UCSD-AML1 (cell line): ENCODE data around the gene DNAJC27.
"Not testable (repeated sequence)": the region's sequence is repeated elsewhere in the genome, so short reads cannot be mapped to it uniquely, and the experiment has no call there.

ENCODE experiments used
- DNase-seq: peaks from one replicate; lab custom pipeline; 2025; ENCODE audit not compliant: unreplicated experiment; lab: John Stamatoyannopoulos, UW

DNAJC27 gene

DNA sequence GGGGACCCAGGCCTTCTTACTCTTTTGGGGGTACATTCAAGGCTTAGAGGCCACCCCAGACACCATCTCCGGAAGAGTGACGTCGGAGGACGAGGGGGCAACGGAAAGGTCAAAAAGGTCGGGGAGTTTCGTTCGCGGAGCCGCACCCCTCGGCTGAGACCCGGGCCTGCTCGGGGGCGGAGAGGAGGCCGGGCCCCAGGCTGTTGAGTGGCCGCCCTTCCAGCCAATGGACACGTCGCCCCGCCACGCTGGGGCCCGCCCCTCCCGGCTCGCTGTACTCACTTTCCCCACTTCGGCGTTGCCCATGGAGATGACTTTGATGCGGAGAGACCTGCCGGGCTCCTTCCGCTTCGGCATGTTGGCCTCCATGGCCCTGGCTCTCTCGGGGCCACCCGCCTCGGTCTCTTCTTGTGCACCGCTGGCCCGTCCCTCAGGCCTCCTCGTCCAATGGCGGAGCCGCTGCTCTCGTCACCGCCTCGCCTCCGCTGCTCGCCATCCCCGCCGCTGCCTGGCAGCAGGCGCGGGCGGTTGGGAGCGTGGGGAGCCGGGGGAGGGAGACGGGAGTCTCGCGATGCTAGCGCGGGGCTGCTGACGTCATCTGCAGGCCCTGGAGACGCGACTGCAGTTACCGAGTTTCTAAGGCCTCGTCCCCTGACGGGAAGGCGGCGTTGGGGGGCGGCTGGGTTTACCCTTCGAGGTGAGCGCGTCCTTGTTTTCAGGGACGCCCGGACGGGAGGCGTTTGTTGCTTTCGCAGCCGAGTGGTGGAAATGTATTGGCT is at the start of gene DNAJC27:
Gene DNAJC27, minus strand, starts transcription at position 420 of the 779 bp plus-strand sequence. Its CDS starts 51 bp downstream, at position 369.
- DNase-seq = peak; percentile 99

DNA sequence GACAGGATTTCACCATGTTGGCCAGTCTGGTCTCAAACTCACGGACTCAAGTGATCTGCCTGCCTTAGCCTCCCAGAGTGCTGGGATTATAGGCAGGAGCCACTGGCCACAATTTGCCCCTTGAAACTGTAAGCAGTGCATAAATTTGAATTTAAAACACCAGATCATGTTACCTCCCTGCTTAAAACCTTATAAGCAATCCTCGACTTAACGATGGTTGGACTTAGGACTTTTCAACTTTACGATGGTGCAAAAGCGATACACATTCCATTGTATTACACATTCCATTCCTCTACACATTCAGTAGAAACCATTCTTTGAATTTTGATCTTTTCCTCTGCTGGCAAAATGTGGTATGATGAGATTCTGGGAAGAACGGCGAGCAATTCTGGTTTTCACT is 46.9 kb upstream of the DNAJC27 start:
- DNase-seq = no peak

DNA sequence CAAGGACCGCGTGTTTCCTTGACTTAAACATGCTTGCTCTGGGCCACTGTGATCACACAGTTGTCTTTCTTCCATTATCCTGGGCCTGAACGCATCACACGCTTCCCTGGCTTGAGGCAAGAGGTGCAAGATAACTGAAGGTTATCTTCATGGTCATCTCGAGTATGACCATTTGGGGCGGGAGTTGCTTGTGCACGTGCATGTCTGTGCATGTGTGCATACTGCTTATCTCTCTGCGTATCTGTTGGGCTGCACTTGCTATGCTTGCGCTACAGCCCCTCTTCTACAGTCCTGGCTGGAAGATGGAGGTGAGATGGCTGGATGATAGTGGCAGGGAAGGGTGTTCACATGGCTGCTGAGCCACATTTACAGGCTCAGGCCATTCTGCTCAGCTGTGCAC is 42.9 kb upstream of the DNAJC27 start:
- DNase-seq = no peak

GRCh38 chr2:25011342-25011741 is 39.6 kb upstream of the DNAJC27 start:
- DNase-seq = not testable (repeated sequence)

DNA sequence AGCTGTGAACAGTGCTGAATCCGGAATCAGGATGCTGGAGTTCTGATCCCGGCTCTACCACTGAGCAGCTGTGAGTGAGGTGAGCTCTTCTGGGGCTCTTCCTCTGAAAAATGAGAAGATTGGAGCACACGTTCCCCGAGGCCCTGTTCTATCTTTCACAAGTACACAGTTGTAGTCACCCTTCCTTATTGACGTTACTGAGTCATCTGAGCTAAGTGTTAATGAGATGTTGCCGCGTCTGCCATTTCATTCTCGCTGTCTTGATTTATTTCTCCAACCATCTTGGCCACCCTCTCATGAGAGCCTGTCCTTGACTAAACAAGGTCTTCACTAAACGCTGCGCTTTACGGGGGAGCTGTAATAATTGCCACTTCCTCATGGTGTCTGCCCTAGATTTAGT is 38.2 kb upstream of the DNAJC27 start:
- DNase-seq = no peak

- DNase-seq = no peak
Measured at GRCh38 chr2:25002066-25002465, 30.3 kb upstream of the DNAJC27 start.

DNA sequence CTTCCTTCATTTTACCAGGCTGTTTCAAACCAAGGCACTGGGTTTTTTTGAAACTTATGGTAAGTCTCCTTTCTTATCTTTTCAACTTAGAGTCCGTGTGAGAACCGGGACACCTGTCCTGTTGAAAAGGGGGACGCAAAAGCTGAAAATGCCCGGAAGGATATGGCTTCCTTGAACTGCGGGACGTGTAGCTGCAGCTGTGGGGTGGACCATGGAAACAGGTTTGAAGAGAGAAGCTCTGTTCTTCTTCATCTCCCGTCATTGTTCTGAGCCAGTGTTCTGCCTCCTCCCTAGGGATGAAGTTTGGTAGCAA is 29.5 kb upstream of the DNAJC27 start:
- DNase-seq = no peak

GRCh38 chr2:25000503-25001324 is 29.0 kb upstream of the DNAJC27 start:
- DNase-seq = no peak

- no peak for DNase-seq
Measured at GRCh38 chr2:25000036-25000435, 28.3 kb upstream of the DNAJC27 start.

- DNase-seq = not testable (repeated sequence)
Measured at GRCh38 chr2:24999097-24999496, 27.3 kb upstream of the DNAJC27 start.

- DNase-seq = no peak
Measured at GRCh38 chr2:24994146-24994724, 22.5 kb upstream of the DNAJC27 start.

DNA sequence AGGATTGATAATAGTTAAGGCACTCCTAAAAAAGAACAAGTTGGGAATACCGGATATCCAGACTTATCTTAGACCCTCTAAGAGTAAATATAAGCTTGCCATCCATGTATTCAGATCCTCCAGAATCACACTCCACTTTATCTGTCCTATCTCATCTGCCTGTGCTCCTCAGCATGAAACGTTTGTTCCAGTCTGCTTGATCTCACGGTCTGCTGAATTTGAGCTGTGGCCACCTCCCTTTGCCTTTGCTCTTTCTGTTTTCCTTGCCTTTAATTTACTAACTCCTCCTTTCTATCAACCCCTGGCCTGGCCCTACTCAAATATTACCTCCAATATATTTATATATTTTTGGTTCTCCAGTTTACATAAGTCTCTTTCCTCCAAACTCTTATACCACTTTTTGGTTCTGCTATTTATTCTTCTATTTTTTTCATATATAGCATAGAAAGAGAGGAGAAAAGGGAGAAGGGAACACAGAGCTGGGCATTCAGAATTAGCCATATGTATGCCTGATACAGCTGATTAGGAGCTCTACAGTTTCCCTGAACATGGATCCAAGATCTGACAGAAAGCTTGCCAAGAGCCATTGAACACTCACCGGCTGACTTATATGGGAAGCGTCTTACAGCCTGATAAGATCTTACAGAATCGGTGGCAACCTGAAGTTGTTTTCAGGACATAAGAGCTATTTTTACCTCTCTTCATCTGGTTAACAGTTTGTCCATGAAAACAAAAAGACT is 21.8 kb upstream of the DNAJC27 start:
- DNase-seq = no peak

GRCh38 chr2:24986372-24986771 is 14.6 kb upstream of the DNAJC27 start:
- no peak for DNase-seq

GRCh38 chr2:24985511-24985910 is 13.8 kb upstream of the DNAJC27 start:
- no peak for DNase-seq

DNA sequence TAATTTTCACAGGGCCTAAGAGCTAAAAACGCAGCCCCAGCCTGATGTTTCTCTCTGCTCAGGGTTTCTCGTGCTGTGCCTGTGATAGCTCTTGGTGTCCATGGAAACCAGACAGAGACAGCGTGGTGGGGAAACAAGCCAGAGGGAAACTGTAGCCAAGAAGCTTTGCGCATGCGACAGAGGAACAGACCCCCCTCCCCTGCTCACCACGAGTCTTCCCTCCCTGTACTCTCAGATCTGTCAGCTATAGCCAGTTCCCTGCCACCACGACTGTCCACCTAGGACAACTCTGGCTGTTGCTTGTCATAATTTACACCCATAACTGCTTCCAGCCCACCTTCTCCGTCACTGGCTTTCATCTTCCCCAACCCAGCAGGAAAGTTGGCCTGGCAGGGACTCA is 13.2 kb upstream of the DNAJC27 start:
- no peak for DNase-seq

DNA sequence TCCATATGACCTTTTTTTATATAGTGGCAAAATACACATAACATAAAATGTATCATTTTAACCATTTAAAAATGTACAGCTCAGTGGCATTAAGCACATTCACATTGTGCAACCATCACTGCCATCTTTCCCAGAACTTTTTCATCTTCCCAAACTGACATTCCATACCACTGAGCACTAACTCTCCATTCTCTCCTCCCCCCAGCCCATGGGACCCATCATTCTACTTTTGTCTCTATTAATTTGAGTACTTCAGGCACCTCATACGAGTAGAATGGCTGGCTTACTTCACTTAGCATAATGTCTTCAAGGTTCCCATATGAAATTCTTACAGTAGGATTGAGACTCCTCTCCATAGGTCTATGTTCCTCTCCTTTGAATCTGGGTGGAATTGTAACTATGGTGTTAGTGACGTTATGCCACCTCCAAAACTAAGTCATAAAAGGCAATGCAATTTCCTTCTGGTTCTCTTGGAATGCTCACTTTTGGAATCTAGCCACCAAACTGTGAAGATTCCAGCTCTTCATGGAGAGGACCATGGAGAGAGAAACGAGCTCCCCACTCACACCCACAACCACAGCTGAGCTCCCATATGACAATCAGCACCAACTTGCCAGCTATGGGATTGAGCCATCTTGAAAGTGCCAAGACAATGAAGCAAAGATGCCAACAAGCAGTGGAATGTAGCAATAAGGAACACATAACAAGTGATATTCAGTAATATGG is 9.8 kb upstream of the DNAJC27 start:
- DNase-seq = no peak

- DNase-seq = no peak
Measured at GRCh38 chr2:24978661-24979060, 6.9 kb upstream of the DNAJC27 start.

DNA sequence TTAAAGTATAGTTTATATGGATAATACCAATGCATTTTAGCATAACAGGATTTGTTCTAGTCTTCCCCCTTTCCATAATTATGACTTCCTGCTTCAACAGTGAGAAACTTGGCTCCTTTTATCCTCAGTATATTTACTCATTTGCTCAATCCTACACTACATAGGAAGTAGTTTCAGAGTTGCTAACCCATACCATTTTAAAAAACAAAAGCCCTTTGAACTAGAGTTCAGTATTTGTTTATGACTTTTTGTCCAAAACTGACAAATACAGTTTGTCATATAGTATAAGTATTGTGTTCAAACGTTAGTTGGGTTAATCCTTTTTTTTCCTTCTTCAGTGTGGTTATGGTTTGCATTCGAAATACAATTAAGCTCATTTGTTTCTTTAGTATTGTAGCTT is 5.9 kb upstream of the DNAJC27 start:
- DNase-seq = no peak

DNA sequence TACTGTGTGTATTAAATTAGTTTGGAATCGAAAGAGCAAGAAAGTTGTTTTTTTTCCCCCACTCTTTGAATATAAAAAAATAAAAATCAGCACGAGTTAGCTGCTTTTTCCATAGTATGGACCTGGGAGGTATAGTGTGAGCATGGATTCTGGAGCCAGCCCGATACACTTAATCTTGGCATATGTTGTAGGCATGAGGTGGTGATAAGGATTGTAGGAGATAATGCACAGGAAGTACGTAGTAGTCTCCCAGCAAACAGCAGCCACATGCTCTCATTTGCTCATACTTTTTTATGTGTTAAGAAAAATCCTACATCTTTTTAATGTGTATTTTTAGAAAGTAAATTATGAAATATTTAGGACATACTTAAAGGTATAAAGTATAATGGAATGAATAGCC is 2.1 kb upstream of the DNAJC27 start:
- no peak for DNase-seq

DNA sequence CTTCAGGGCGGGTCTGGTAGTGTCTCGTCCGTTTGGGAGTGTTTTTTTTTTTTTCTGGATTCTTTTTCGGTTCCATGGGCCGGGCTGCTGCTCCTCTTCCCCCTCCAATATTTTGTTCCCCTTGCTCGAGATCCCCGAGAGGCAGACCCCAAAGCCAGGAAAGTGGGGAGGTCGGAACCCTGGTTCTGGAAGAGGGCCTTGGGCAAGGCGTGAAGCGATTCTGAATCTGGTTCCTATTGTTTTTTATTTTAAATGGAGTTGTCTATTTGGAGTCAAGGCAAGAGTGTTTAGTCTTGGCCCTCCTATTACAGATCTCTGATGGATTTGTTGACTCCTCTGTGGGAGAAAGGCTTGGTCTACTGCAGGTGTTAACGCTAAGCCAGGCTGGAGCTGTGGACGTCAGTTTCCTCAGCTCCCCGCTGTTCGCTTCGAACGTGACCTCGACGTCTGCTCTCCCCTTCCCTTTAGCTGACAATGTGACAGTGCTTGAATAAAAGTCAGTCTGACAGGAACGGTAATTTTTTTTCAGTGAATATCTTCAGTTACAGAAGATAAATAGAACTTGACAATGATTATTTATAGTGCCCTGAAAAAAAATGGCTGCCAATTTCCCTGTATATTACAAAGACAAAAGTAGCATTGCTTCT is 683 bp upstream of the DNAJC27 start:
- DNase-seq = peak; percentile 32

- DNase-seq = no peak
Measured at GRCh38 chr2:24971286-24971535, 544 bp downstream of the DNAJC27 start.
